ENCODE measurements around the gene TTC8. TPM values are rescaled to one million over a fixed set of nuclear protein-coding genes. Genes with fewer than 3 reads are reported as not detected.

Gene TTC8
- 16.5 and 28.7 TPM in 2 replicates for total RNA-seq

DNA sequence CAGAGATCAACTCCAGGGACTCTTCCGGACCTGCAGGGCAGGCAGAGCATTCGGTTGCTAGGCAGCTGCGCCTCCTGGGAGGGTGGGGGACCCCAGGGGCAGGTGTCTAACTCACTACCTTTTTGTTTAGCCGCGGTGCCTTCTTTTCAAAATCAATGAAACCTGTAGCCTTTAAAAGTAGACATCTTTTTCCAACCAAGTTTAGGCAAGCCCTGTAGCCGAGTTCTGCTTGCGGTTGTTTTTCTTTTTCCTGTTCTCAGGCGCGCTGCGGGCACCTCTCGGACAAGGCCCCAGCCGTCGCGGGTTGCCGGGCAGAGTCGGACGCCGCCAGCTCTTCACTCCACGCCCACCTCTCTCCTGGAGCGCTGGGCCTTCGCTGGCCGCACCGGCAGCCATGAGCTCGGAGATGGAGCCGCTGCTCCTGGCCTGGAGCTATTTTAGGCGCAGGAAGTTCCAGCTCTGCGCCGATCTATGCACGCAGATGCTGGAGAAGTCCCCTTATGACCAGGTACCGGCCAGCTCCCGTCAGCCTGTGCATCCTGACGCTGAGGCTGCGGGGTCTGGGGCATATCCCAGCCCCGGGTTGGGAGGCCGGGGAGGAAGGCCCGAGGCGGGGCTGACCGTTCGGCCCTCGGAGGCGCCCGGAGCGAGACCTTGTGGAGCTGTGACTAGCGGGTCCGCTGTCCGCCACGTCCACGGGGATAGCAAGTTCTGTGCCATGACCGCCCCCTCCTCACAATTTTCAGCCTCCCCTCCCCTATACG is at the start of gene TTC8:
Gene TTC8 (plus strand): TSS at position 338 of the 764 bp plus-strand sequence. CDS start 57 bp downstream, at position 395.

GRCh38 chr14:88792473-88793258 is 31.8 kb upstream of the TTC8 start, which contains the start of gene EML5:
EML5 (minus strand) TSS chr14:88792953; CDS start chr14:88792503, 450 bp downstream.

Other genes starting within 250 kb of the TTC8 start
- gene EML5, start 31.7 kb upstream of the TTC8 start, total RNA-seq = not detected in 2 replicates

Measured in cardiac atrium fibroblast (primary cell).